ENCODE results near the gene ANKDD1B.

ANKDD1B gene

GRCh38 chr5:75716715-75717081, 105.4 kb downstream of the ANKDD1B start:
- Histone ChIP-seq H3K36me3 (peaks cover 0 to 4% (median 3%) of the 10 kb centered on the region in 3 donors), H3K4me3 (peak overlapping the region; percentile 73 to 75), H3K27me3 (no peaks in the 10 kb centered on the region), H3K4me1 (peaks cover 0 to 12% (median 12%) of the 10 kb centered on the region in 4 donors), H3K27ac (peak overlapping the region; percentile 79 to 83), H3K9me3 (no peaks in the 10 kb centered on the region)
- intact Hi-C loops (cut with DNase I; ENCODE audit: low total_unique reads) = loop anchor here (2.0 kb wide), 1 partner anchor 204 kb away; no protein-coding TSS in a partner anchor
- no peak for DNase-seq
- TF ChIP-seq, protein P1, sequence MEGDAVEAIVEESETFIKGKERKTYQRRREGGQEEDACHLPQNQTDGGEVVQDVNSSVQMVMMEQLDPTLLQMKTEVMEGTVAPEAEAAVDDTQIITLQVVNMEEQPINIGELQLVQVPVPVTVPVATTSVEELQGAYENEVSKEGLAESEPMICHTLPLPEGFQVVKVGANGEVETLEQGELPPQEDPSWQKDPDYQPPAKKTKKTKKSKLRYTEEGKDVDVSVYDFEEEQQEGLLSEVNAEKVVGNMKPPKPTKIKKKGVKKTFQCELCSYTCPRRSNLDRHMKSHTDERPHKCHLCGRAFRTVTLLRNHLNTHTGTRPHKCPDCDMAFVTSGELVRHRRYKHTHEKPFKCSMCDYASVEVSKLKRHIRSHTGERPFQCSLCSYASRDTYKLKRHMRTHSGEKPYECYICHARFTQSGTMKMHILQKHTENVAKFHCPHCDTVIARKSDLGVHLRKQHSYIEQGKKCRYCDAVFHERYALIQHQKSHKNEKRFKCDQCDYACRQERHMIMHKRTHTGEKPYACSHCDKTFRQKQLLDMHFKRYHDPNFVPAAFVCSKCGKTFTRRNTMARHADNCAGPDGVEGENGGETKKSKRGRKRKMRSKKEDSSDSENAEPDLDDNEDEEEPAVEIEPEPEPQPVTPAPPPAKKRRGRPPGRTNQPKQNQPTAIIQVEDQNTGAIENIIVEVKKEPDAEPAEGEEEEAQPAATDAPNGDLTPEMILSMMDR (IDR thresholded peaks at IDR 0.05) = no peak

- H3K36me3 ChIP-seq = peaks cover 0 to 4% (median 3%) of the 10 kb centered on the region in 3 donors
- no peaks in the 10 kb centered on the region for H3K9me3 ChIP-seq
- peak within 1 kb of the TSS; percentile 73 to 75 for H3K4me3 ChIP-seq
- H3K27me3 ChIP-seq = no peaks in the 10 kb centered on the region
- intact Hi-C loops (cut with DNase I; ENCODE audit: low total_unique reads) = loop anchor here (2.0 kb wide), 1 partner anchor 205 kb away; no protein-coding TSS in a partner anchor
- peak within 1 kb of the TSS; percentile 79 to 83 for H3K27ac ChIP-seq
- H3K4me1 ChIP-seq = peaks cover 0 to 12% (median 12%) of the 10 kb centered on the region in 4 donors
- peak; percentile 95 to 99 for DNase-seq
- TF ChIP-seq, protein P1 (IDR thresholded peaks at IDR 0.05) = no peak
Measured at GRCh38 chr5:75717082-75717922, 106.0 kb downstream of the ANKDD1B start, which contains the start of gene POC5. Gene POC5 (minus strand): TSS chr5:75717437. CDS start chr5:75712937, 4,500 bp downstream.

DNA sequence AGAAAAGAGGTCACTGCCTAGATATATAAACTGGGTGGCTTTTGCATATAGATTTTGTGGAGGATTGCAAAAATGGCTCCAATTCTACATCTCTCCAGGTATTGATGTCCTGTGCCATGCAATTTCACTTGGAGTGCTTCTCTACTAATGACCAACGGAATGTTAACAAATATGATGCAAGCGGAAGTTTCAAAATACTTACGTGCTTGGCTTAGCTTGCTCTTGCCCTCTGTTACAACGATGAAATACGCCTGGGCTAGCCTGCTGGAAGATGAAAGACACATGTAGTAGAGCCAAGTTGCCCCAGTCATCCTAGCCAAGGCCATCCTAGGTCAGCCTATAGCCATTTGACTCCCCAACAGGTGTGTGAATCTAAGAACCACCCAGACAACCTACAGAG, 109.6 kb downstream of the ANKDD1B start:
- TF ChIP-seq, protein P1 (IDR thresholded peaks at IDR 0.05) = no peak
- Histone ChIP-seq H3K4me3 (no peak overlapping the region), H3K27ac (no peak overlapping the region), H3K27me3 (no peaks in the 10 kb centered on the region), H3K36me3 (no peaks in the 10 kb centered on the region), H3K9me3 (no peaks in the 10 kb centered on the region), H3K4me1 (peaks cover 0 to 12% (median 9%) of the 10 kb centered on the region in 4 donors)
- intact Hi-C loops (cut with DNase I; ENCODE audit: low total_unique reads) = no loop called here
- no peak for DNase-seq
